ENCODE results near the gene ROBO3.

GRCh38 chr11:124878759-124879492 lies 13.7 kb downstream of the ROBO3 start:
- no peak for TF ChIP-seq POLR2AphosphoS5 (IDR thresholded peaks at IDR 0.05; ENCODE audit: low read depth, low read length)
- TF ChIP-seq REST (IDR thresholded peaks at IDR 0.05; ENCODE audit: insufficient read depth in 1 of 2, low read depth in 2 of 2, low read length in 2 of 2): no peak
- TF ChIP-seq SIN3A (IDR thresholded peaks at IDR 0.05; ENCODE audit: borderline replicate concordance, insufficient read depth, low read length): no peak
- no peak for TF ChIP-seq TAF1 (IDR thresholded peaks at IDR 0.05; ENCODE audit: borderline replicate concordance, insufficient read depth, low read length)
